GM18519 (cell line): ENCODE results near the gene NEDD1.

ENCODE experiments used
- ATAC-seq: cut with Tn5 transposase; IDR thresholded peaks from one replicate; pipeline ENCODE4 v1.9.1; 2021; ENCODE audit warnings: mild to moderate bottlenecking, moderate library complexity; ENCODE audit not compliant: unreplicated experiment, low FRiP score

The NEDD1 gene

GRCh38 chr12:96897421-96897820 lies 9.6 kb upstream of the NEDD1 start:
- no peak for ATAC-seq

DNA sequence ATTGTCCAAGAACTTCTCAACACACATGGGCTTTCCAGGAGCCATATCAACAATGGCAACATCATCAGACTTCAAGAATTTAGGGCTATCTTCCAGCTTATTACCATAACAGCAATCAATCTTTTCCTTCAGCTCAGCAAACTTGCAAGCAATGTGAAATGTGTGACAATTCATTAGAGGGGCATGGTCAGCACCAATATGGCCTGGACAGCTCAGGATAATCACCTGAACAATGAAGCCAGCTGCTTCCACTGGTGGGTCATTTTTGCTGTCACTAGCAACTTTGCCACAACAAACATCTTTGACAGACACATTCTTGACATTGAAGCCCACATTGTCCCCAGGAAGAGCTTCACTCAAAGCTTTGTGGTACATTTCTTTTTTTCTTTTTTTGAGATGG lies 5.9 kb upstream of the NEDD1 start:
- no peak for ATAC-seq

GRCh38 chr12:96902076-96902475 lies 5.0 kb upstream of the NEDD1 start:
- no peak for ATAC-seq

DNA sequence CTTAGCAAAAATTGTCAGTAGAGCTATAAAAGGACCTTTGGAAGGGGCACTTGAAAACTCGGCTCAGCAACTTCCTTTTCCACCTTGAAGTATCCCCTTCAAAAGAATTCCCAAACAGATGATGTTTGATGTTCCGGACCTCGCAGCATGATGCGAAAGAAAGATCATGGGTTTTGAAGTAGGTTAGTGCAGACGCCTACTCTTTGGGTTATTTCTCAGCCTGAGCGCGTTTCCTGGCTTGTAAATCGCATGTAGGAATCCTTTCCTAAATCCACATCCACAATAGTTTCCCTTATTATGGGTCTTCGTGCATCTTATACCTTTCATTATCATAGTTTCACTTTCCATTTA lies 584 bp upstream of the NEDD1 start:
- ATAC-seq, result no peak

DNA sequence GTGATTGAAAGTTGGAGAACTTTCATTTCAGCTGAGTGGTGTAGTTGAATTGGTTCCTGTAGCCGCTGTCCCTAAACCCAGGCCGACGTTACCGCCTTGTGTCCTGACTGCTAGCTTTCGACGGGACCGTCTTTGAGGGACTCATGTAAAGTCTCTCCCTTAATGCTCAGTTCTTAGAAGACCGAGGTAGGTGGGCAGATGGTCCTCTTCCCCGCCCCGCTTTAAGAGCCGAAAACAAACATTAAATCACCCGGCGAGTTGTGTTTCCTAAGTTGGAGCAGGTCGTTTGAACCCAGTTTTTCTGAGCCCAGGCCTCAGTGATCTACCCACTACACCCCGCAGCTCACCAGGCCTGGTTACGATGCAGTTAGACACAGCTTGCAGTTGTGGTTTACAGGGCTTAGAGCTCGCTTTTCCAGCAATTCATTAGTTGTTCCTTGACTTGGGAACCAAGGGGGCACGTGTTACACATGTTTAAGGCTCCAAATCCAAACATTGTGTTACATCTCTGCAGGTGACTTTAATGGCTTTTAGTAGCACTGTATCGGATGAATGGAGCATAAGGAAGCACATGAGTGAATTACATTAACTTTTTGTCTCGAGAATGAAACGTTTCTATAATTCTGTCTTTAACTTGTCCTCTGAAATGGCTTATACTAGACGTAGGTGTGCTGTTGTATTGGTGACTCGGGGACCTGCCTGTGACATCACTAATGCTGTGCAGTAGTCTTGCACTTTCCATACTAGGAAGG lies 790 bp downstream of the NEDD1 start:
- ATAC-seq, result no peak

- ATAC-seq, result no peak
Observed at GRCh38 chr12:96908423-96908675, 1.3 kb downstream of the NEDD1 start.

GRCh38 chr12:96912261-96912660 lies 5.2 kb downstream of the NEDD1 start:
- no peak for ATAC-seq

DNA sequence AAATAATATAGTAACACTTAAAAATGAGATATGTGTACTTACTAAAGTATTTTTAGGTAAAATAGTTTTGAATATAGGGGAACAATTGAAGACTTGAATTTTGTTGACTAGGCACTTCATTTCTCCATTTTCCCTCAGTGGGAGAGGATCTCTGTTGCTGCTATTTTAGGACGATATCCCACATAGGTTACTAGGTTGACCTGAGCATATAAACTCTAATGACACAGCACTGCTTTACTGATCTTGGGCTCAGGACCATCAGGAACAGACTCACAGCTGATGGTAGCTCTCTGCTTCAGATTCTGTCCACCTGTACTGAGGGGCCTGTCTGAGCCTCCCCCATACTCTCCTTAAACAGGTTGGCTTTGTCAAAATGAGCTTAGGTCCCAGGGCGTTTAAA lies 5.9 kb downstream of the NEDD1 start:
- no peak for ATAC-seq

- no peak for ATAC-seq
Observed at GRCh38 chr12:96919510-96920210, 12.6 kb downstream of the NEDD1 start.

DNA sequence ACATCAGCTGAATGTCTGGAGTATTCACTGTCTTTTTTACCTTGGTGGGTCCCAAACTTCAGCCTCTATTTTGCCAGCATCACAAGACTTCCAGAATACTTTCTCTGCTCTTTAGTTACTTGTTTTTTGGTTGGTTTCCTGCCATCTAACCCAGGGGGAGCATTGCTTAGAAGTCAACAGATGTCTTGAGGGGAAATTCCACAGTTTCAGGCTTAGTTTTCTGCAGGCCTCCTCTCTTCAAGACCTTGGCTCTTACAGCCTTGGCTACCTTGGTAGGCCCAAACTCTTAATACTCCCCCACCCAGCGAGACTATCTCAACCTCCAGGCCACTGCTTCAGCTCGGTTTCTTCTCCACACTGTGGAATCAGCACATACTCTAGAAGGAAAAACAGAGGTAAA lies 41.7 kb downstream of the NEDD1 start:
- peak; percentile 47 for ATAC-seq

GRCh38 chr12:96979532-96979931 lies 72.5 kb downstream of the NEDD1 start:
- no peak for ATAC-seq

GRCh38 chr12:96980991-96981414 lies 73.9 kb downstream of the NEDD1 start:
- no peak for ATAC-seq

DNA sequence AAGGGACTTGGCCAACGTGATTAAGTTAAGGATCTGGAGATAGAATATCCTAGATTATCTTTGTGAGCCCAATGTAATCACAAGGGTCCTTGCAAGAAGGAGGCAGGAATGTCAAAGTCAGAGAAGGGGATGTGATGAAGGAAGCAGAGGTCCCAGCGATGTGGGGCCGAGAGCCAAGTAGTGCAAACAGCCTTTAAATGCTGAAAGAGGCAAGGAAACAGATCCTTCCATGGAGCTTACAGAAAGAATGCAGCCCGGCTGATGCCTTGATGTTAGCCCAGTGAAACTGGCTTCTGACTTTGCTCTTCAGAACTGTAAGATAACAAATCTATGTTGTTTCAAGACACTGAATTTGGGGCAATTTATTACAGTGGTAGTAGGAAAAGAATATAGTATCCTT lies 74.9 kb downstream of the NEDD1 start:
- ATAC-seq, result no peak

DNA sequence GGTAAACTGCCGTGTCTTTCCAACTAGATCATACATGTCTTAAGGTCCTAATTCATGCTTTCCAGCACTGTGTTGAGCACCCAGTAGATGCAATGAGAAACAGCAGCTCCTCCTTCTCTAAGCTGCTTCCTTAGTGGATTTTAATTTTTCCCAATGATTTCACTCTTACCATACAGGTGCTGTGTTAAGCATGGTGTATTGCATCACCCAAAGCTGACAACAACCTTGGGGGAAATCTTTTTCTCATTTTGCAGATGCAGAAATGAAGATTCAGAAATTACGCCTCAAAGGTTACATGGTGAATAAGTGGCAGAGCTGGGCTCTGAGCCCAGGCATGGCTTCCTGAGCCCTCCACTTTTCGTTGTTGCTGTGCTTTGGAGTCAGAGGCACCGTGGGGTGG lies 75.6 kb downstream of the NEDD1 start:
- ATAC-seq, result no peak

- peak; percentile 79 for ATAC-seq
Observed at GRCh38 chr12:96985515-96986362, 78.7 kb downstream of the NEDD1 start.

DNA sequence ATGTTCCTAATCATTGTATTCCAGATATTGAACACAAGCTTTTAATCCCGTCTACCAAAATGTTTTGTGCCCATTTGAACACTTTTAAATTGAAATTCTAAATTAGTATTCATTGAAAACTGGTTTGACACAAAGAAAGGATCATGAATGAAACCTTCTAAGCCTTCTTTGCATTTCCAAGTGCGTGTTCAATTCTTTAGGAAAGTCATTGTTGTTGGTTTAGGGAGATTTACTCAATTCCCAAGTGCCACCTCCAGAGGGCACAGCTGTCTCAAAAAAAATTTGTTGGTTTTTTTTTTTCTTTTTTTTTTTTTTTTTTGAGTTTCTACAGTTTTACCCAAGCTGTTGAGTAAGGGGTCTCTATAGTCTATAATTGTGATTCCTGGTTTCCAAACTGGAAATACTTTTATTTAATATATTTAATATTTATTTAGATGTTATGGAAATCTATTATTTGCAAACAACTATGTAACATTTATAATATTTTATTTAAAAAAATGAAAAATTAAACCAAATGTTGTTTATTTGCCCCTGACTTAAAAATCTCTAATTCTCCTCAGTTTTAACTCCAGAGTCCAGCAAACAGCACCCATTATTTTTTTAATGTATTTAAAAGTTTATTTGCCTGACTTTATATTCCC lies 79.9 kb downstream of the NEDD1 start:
- no peak for ATAC-seq

DNA sequence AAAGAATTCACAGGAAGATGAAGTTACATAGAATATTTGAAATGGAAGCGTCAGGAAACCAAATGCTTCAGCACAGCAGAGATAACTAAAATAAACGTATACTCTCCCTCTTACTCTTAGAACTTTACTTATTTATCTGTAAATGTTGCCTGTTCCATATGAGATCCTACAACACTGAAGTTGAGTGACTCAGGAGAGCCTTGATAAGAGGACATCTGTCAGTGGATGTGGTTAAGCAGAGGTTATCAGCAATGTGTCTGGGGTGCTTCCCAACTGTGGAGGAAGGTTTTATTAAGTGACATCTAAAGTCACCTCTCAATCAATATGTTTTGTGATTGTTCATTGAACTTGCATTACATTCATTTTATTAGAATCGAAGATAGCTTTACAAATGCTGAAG lies 81.9 kb downstream of the NEDD1 start:
- ATAC-seq, result no peak

DNA sequence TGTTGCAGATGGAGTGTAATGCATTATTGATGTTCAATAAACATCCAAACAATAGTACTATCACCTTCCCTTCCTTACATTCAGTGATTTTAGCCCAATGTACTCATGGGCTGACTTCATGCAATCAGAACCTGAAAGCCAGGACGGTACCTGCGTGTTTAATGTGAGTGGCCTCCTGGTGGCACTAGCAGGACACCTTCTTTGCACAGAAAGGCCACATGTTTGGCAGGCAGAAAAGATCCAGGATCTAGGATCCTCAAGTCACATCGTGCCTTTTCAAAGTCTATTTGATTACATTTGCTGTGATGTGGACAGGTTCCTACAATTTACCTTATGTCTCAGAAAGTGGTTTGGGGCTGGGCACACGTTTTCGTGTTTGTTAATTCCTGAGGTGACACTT lies 82.9 kb downstream of the NEDD1 start:
- no peak for ATAC-seq

DNA sequence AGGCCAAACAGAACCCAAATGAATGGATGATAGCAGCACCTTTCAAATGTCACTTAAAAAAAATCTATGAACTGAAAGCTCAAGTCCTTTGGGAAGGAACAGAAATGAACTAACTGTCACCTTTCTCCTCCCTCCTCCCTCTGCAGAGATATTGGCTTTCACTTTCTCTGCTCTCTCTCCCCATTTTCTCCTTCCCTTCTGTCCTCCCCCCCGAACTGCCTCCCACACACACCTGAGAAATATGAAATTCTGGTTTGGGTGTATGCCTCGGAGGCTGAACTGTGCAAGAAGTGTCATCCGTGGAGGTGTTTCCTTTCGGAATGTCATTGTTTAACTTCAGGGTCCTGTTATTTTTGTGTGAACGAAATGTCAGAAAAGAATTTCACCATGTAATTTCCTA lies 87.8 kb downstream of the NEDD1 start:
- ATAC-seq, result no peak

DNA sequence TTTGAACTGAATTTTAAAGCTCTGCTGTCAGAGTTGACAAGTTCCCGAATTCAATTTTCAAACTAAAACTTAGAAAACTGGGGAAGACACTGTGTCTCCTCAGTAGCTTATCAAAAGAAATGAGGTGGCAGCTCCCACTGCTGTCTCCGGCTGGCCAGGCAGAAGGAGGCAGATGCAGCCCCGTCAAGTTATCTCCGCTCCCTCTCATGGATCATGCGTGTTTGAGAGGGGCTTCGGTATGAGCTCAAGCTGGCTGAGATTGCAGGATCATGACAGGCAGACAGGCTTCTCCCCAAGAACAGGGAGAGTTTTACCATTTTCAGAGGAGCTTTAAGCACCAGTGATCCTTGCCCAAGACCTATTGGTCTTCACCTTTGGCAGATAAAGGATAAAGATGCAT lies 88.8 kb downstream of the NEDD1 start:
- ATAC-seq, result no peak

DNA sequence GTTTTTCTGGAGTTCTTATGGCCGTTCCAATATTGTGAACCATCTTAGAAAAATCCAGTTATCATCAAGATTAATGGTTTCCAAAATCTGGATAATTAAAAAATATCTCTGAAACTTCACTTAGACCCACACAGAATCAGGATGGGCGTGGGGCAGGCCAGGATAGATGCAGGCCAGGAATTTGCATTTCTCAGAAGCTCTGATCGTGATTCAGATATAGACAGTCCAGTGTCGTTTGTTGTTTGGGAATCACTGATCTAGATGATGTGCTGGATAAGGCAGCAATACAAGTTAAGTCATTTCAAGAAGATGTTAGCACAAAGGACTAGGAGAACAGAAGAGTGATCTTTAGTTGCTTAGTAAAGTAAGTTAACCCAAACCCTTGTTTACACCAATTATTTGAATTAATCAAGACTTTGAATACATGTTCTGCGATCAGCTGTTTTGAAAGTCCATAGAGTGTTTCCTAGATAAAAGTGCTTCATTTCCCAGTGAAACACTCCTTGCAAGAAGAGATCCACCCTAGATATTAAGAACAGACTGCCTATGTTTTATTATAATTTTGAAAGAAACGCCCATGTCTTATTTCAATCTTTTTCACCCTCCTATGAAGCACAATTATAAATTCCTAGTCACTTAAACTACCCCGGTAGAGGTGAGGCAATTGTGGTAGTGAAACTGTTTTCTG lies 90.9 kb downstream of the NEDD1 start:
- ATAC-seq, result no peak
